ENCODE results near the gene SHLD2. TPM values are rescaled to one million over a fixed set of nuclear protein-coding genes. Genes with fewer than 3 reads are reported as not detected.
"Not testable (repeated sequence)": the region's sequence is repeated elsewhere in the genome, so short reads cannot be mapped to it uniquely, and the experiment has no call there.

The SHLD2 gene
- total RNA-seq, 1 donor from 2014 or later = 42.1 TPM

DNA sequence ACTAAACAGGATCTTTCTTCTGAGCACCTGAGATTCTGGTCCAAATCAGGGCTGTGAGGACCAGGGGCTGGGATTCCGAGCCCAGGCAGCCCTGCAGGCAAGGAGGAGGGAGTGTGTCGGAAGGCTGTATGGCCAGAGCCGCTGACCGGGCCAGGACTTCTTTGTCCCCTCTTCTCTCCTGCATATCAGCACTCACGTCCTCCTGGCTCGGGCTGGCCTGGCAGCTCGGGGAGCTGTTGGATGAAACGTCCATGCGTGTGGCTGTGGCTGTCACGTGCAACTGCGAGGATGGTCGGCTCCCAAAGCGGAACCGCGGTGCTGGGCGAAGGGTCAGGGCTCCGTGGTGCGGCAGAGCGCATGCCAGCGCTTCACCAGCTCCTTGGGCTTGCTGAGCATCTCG lies 118.8 kb downstream of the SHLD2 start:
- H3K27ac Mint-ChIP-seq; H3K9me3 Mint-ChIP-seq; H3K27me3 Mint-ChIP-seq (ENCODE audit: insufficient read depth); intact Hi-C loops (cut with micrococcal nuclease); H3K36me3 Mint-ChIP-seq (ENCODE audit: low read depth); H3K4me3 Mint-ChIP-seq; DNase-seq (ENCODE audit: low spot score): not testable (repeated sequence)
- peaks cover 21% of the 10 kb centered on the region for H3K4me1 Mint-ChIP-seq (ENCODE audit: low read depth)

DNA sequence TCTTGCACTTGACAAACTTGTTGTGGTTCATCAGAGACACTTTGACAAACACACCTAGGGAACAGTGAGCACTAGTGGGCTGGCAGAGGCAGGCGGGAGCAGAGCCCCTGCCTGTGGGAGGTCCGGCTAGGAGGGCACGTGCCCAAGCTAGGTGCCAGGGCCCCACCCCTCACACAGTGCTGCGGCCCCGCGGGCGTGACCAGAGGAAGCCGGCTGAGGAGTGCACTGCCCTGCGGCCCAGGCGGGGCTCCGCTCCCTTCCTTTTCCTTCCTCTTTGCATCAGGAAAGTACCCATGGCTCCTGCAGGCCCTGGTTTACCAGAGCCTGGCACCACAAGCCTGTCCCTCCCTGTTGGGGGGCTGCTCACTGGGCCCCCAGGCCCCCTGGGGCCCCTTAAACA lies 121.1 kb downstream of the SHLD2 start:
- H3K4me3 Mint-ChIP-seq; H3K27me3 Mint-ChIP-seq (ENCODE audit: insufficient read depth); H3K9me3 Mint-ChIP-seq; H3K36me3 Mint-ChIP-seq (ENCODE audit: low read depth); H3K27ac Mint-ChIP-seq; DNase-seq (ENCODE audit: low spot score); intact Hi-C loops (cut with micrococcal nuclease): not testable (repeated sequence)
- H3K4me1 Mint-ChIP-seq (ENCODE audit: low read depth) = peaks cover 22% of the 10 kb centered on the region

DNA sequence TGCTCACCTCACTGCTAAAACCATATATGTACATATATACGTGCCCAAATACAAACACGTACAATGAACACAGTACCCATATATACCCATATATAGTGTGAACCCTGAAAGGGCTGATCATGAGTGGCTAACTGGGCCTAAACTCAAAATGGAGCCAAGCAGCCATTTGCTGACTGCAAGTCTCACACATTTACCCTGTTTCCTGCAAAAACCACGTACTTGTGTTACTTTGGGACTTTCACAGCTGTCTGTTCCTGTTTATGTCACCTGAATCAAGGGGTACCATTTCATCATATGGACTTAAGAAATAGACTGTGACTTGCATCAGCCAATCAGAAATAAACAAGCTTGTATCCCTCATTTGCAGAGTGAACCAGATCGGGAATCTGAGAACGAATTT lies 124.4 kb downstream of the SHLD2 start:
- intact Hi-C loops (cut with micrococcal nuclease); DNase-seq (ENCODE audit: low spot score); H3K4me3 Mint-ChIP-seq; H3K9me3 Mint-ChIP-seq; H3K36me3 Mint-ChIP-seq (ENCODE audit: low read depth); H3K27me3 Mint-ChIP-seq (ENCODE audit: insufficient read depth); H3K27ac Mint-ChIP-seq: not testable (repeated sequence)
- H3K4me1 Mint-ChIP-seq (ENCODE audit: low read depth) = peaks cover 11% of the 10 kb centered on the region

DNA sequence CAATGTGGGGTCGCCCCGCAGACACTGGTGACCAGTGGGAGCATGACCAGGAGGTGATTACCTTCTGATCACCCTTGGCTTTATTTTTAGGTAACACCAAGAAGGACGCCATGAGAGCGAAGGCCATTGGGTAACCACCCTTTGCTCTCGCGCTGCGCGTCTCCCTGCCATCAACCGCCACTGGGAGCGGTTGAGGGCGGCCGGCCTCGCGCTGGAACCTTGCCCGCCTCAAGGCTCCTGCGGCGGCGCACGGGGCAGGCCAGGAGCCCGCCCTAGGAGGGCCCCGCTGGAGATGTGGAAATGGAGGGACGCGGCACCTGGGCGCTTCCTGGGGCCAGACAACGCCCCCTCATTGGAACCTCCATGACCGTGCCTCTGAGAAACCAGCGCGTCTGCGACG lies 127.8 kb downstream of the SHLD2 start:
- H3K4me1 Mint-ChIP-seq (ENCODE audit: low read depth); H3K36me3 Mint-ChIP-seq (ENCODE audit: low read depth); H3K27me3 Mint-ChIP-seq (ENCODE audit: insufficient read depth); H3K4me3 Mint-ChIP-seq; H3K9me3 Mint-ChIP-seq; H3K27ac Mint-ChIP-seq; intact Hi-C loops (cut with micrococcal nuclease); DNase-seq (ENCODE audit: low spot score): not testable (repeated sequence)

DNA sequence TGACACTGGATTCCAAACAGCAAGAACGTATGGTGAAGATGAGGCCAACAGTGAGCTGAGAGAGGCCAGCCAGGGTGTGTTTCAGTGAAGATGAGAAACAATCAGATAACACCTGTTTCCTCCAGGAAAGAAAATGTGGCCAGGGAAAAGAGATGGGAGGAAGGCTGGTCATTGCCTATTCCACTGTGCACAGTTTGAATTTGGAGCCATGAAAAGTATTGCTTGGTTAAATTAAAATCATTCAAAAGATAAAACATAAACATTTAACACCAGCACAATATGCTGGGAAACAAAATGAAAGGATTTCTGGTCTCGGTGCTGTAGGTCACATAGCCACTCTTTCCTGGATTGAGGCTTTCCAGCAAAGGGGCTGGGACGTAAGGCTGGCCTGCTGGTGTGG lies 130.1 kb downstream of the SHLD2 start, which contains the start of gene NUTM2A:
TSS of gene NUTM2A (plus strand) at position 301 of the 400 bp plus-strand sequence. CDS start 383 bp downstream, outside the sequence.
- H3K4me3 Mint-ChIP-seq; H3K27ac Mint-ChIP-seq; intact Hi-C loops (cut with micrococcal nuclease); DNase-seq (ENCODE audit: low spot score); H3K27me3 Mint-ChIP-seq (ENCODE audit: insufficient read depth); H3K9me3 Mint-ChIP-seq; H3K4me1 Mint-ChIP-seq (ENCODE audit: low read depth); H3K36me3 Mint-ChIP-seq (ENCODE audit: low read depth): not testable (repeated sequence)

DNA sequence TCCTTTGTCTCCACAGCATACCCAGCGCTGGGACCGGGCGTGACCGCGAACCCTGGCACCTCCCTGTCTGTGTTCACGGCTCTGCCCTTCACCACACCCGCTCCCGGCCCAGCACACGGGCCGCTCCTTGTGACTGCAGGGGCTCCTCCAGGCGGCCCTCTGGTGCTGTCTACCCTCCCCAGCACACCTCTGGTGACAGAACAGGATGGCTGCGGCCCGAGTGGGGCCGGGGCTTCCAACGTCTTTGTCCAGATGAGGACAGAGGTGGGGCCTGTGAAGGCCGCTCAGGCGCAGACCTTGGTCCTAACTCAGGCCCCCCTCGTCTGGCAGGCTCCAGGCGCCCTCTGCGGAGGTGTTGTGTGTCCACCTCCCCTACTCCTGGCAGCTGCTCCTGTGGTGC lies 133.2 kb downstream of the SHLD2 start:
- H3K36me3 Mint-ChIP-seq (ENCODE audit: low read depth); intact Hi-C loops (cut with micrococcal nuclease); H3K4me3 Mint-ChIP-seq; H3K27me3 Mint-ChIP-seq (ENCODE audit: insufficient read depth); H3K27ac Mint-ChIP-seq; H3K9me3 Mint-ChIP-seq; DNase-seq (ENCODE audit: low spot score); H3K4me1 Mint-ChIP-seq (ENCODE audit: low read depth): not testable (repeated sequence)

DNA sequence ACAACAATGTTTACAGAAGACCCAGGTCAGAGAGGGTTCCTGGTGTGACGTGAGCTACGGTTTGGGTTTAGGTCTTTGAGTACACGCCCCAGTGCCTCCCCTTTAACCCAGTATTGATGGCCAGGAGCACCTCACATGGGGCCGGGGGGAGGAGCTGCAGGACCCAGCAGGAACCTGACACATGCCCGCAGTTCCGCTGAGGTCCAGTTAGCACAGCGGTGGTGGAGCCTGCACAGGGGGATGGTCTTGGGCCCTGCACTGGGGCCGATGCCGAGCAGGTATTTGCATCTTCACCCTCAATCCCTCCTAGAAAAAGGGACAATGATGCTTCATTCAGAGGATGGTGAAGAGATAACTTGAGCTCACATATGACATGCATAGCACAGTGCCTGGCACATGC lies 134.2 kb downstream of the SHLD2 start:
- H3K4me1 Mint-ChIP-seq (ENCODE audit: low read depth); intact Hi-C loops (cut with micrococcal nuclease); H3K9me3 Mint-ChIP-seq; H3K27ac Mint-ChIP-seq; DNase-seq (ENCODE audit: low spot score); H3K27me3 Mint-ChIP-seq (ENCODE audit: insufficient read depth); H3K4me3 Mint-ChIP-seq; H3K36me3 Mint-ChIP-seq (ENCODE audit: low read depth): not testable (repeated sequence)

DNA sequence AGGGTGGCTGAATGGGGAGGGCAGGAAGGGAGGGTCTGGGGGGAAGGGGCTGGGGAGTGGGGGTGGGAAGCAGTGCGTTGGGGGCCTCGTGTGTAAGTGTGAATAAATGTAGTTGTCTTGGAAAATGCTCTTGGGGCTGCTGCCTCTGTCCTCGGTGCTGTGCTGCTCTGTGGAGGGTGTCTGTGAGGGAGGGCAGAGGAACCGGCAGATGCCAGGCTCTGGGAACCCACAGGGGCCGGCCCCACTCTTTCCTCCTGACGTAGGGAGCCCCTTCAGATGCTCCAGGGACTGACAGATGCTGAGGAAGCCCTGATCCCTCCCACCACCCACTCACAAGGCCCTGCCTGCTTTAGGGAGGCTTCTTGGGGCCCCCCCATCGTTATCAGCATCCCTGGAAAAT lies 139.8 kb downstream of the SHLD2 start:
- intact Hi-C loops (cut with micrococcal nuclease); H3K9me3 Mint-ChIP-seq: not testable (repeated sequence)

DNA sequence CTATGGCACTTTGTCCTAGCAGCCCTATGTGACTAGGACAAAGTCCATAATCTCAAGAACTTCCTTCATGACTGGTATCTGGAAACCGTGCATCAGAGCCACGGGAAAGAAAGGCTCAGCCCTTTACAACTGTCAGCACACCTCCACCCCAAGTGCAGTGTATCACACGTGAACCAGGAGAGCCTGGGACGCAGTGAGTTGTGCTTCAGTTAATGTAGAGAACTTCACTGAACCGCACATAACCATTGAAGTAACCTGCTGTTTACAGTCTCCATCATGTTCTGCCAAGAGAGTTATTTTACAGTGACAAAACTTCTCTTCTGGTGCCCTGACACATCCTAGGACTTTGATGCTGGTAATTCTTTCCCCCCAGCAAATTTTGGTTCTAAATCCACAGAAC lies 142.2 kb downstream of the SHLD2 start:
- H3K27me3 Mint-ChIP-seq (ENCODE audit: insufficient read depth); DNase-seq (ENCODE audit: low spot score); H3K36me3 Mint-ChIP-seq (ENCODE audit: low read depth); H3K9me3 Mint-ChIP-seq; intact Hi-C loops (cut with micrococcal nuclease); H3K4me1 Mint-ChIP-seq (ENCODE audit: low read depth); H3K4me3 Mint-ChIP-seq; H3K27ac Mint-ChIP-seq: not testable (repeated sequence)

More for the DNA sequence above, 139.8 kb downstream of the SHLD2 start:
- not testable (repeated sequence) for DNase-seq (ENCODE audit: low spot score); H3K36me3 Mint-ChIP-seq (ENCODE audit: low read depth); H3K4me1 Mint-ChIP-seq (ENCODE audit: low read depth); H3K4me3 Mint-ChIP-seq; H3K27ac Mint-ChIP-seq; H3K27me3 Mint-ChIP-seq (ENCODE audit: insufficient read depth)

DNA sequence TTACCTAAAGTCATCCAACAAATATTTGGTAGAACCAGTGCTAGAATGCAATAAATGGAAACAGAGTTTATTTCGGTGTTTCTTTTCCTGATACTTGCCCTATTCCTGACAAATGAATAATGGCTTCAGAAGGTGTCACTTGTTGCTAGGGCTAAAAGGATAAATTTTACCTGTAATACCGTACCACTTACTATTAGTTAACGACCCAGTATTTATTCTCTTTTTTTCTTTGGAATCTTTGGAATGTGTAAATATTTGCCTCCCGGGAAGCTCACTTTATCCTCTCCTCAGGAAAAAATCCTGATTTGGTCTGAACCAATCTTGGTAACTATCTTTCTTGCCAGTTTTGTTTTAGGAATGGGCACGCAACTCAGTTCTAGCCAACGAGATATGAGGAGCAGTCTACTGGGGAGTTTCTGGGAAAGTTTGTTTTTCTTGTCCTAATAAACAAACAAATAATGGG lies 144.4 kb downstream of the SHLD2 start:
- H3K4me3 Mint-ChIP-seq; intact Hi-C loops (cut with micrococcal nuclease); H3K36me3 Mint-ChIP-seq (ENCODE audit: low read depth); H3K9me3 Mint-ChIP-seq; DNase-seq (ENCODE audit: low spot score); H3K4me1 Mint-ChIP-seq (ENCODE audit: low read depth); H3K27ac Mint-ChIP-seq; H3K27me3 Mint-ChIP-seq (ENCODE audit: insufficient read depth): not testable (repeated sequence)

Other genes with a start within 250 kb of the SHLD2 start
- gene MMRN2, start 137.6 kb upstream of the SHLD2 start, total RNA-seq = not detected in 2 replicates
- 0.49 and 0.56 TPM in 2 replicates for gene SNCG, start 136.6 kb upstream of the SHLD2 start, total RNA-seq
- gene ADIRF, start 126.7 kb upstream of the SHLD2 start, total RNA-seq = not detected in 2 replicates
- gene FAM25A, start 74.9 kb upstream of the SHLD2 start, total RNA-seq = not detected in 2 replicates
- gene GLUD1, start 363 bp upstream of the SHLD2 start, total RNA-seq = 116 and 125 TPM in 2 replicates
- gene NUTM2A, start 130.2 kb downstream of the SHLD2 start, total RNA-seq = 0.31 TPM in 1 of 2 replicates, not detected in the other